GM18502 (cell line): ENCODE measurements around the gene RND2.
A peak's percentile ranks its signal among the peaks of the same experiment; 100 is the strongest.

ENCODE experiments used
- ATAC-seq: cut with Tn5 transposase; IDR thresholded peaks from one replicate; pipeline ENCODE4 v1.9.1; 2021; ENCODE audit warnings: mild to moderate bottlenecking; ENCODE audit not compliant: unreplicated experiment, poor library complexity

The RND2 gene

GRCh38 chr17:43003542-43004172 lies 21.4 kb upstream of the RND2 start:
- no peak for ATAC-seq

- peak; percentile 69 for ATAC-seq
Observed at GRCh38 chr17:43006639-43007551, 18.1 kb upstream of the RND2 start, which contains the start of gene IFI35. Gene IFI35, plus strand, starts transcription at chr17:43006784. Its CDS starts 164 bp downstream, at chr17:43006948.

- ATAC-seq = no peak
Observed at GRCh38 chr17:43010667-43011308, 14.2 kb upstream of the RND2 start.

- ATAC-seq = no peak
Observed at GRCh38 chr17:43011728-43012472, 13.1 kb upstream of the RND2 start.

- no peak for ATAC-seq
Observed at GRCh38 chr17:43013296-43013695, 11.7 kb upstream of the RND2 start.

GRCh38 chr17:43014020-43014648 lies 10.9 kb upstream of the RND2 start:
- no peak for ATAC-seq

GRCh38 chr17:43014649-43015542 lies 10.1 kb upstream of the RND2 start:
- ATAC-seq = no peak

GRCh38 chr17:43015579-43015978 lies 9.5 kb upstream of the RND2 start:
- no peak for ATAC-seq

GRCh38 chr17:43016216-43016615 lies 8.8 kb upstream of the RND2 start:
- no peak for ATAC-seq

GRCh38 chr17:43018008-43018853 lies 6.8 kb upstream of the RND2 start:
- no peak for ATAC-seq

GRCh38 chr17:43018932-43019331 lies 6.1 kb upstream of the RND2 start:
- ATAC-seq = no peak

- ATAC-seq = no peak
Observed at GRCh38 chr17:43019418-43019817, 5.6 kb upstream of the RND2 start.

GRCh38 chr17:43020030-43020621 lies 4.9 kb upstream of the RND2 start:
- ATAC-seq = no peak

GRCh38 chr17:43020789-43021740 lies 4.0 kb upstream of the RND2 start:
- no peak for ATAC-seq

GRCh38 chr17:43021741-43022512 lies 3.1 kb upstream of the RND2 start, which contains the start of gene VAT1:
Gene VAT1, minus strand, starts transcription at chr17:43022385. Its CDS starts 63 bp downstream, at chr17:43022322.
- peak; percentile 42 for ATAC-seq

GRCh38 chr17:43025290-43025657 lies 243 bp downstream of the RND2 start:
- no peak for ATAC-seq
